Ovary (tissue), 9 donors: Measurements from ENCODE around the gene ADAMTS5. TPM values are rescaled to one million over a fixed set of nuclear protein-coding genes. Genes with fewer than 3 reads are reported as not detected.

Experiments
- DNase-seq, 5 donors: peaks; one replicate each; pipeline ENCODE4 v3.0.0-alpha.2; 2019 to 2020
- H3K27ac ChIP-seq, 2 donors: fragments of 200-600 bp; one replicate each; pipeline versions ENCODE4 v1.5.1 to v1.8.0; 2019 to 2022
- H3K27me3 ChIP-seq: fragments of 200-600 bp; one replicate; pipeline ENCODE4 v1.8.0; 2022
- H3K36me3 ChIP-seq: fragments of 200-600 bp; sonication (generic); one replicate; pipeline ENCODE4 v1.5.1; 2019
- H3K4me1 ChIP-seq: one replicate; pipeline ENCODE4 v1.8.1; 2013; ENCODE audit warnings: mild to moderate bottlenecking, moderate library complexity; ENCODE audit not compliant: insufficient read depth
- H3K4me3 ChIP-seq: fragments of 200-600 bp; sonication (generic); one replicate; pipeline ENCODE4 v1.5.1; 2017
- H3K9me3 ChIP-seq, 2 donors: fragments of 200-600 bp in 1 of 2; sonication (generic) in 1 of 2; one replicate each; pipeline versions ENCODE4 v1.5.1 to v1.8.1; 2013 to 2019; ENCODE audit warnings: mild to moderate bottlenecking in 1 of 2, moderate library complexity in 1 of 2
- CTCF ChIP-seq, 3 donors: fragments of 450-650 bp in 2 of 3; fragments of 200-600 bp in 1 of 3; IDR thresholded peaks; one replicate each; pipeline versions ENCODE4 v1.5.1 to v1.8.0; 2016 to 2022; ENCODE audit warnings: antibody characterized with exemption in 3 of 3, mild to moderate bottlenecking in 1 of 3
- EP300 ChIP-seq: sonication (generic); formaldehyde crosslinking; IDR thresholded peaks from one replicate; pipeline ENCODE4 v1.6.1; 2017; ENCODE audit warnings: antibody characterized with exemption
- POLR2A ChIP-seq: fragments of 450-650 bp; IDR thresholded peaks from one replicate; pipeline ENCODE4 v1.6.1; 2017; ENCODE audit warnings: antibody characterized with exemption, mild to moderate bottlenecking, moderate library complexity
- WGBS, 3 donors: extraction: QIAGEN DNeasy Blood & Tissue Kit in 1 of 3; methylation state at CpG; one replicate each; pipeline versions ENCODE4 v1.1.5 to v1.1.7; 2013 to 2017; 5-methylcytosine and 5-hydroxymethylcytosine counted together
- intact Hi-C, 4 donors: fragments of 100-400 bp; cut with DNase I; formaldehyde crosslinking; loops; one replicate each; pipeline versions ENCODE4 v1.11.0 to v1.15.1; 2022 to 2023
- polyA plus RNA-seq, 2 donors: library from polyadenylated mRNA; stranded (reverse); fragments of 200-250 nt in 1 of 2; fragments of 350-450 nt in 1 of 2; fragmentation: Illumina TruSeq in 1 of 2; extraction: RNeasy Lipid Tissue Mini Kit (QIAGEN cat#74804) in 1 of 2; gene quantifications; one replicate each; pipeline ENCODE4 v1.2.3, GENCODE V29; 2013 to 2014
- total RNA-seq, 7 donors: library from RNA; depleted of rRNA in 2 of 7; stranded (reverse); fragments of >200 nt in 2 of 7; fragmentation: NEBNext Ultra II Directional in 3 of 7; extraction: Animal tissue kit (Norgen Biotek cat#: 25700) in 3 of 7; gene quantifications; one replicate each; pipeline versions ENCODE4 v1.1.0 to v1.2.4, GENCODE V29; 2016 to 2023
- donor health status: DM: no; HTN: no; CAD: no; lungs with moderate emphysema.
- donor health status: DM: no; HTN: no; CAD: no.
- donor health status: Bipolar disorder and iron deficiency.
- donor health status: DM: yes; HTN: yes; CAD: no.
- donor health status: DM: no; HTN: no; CAD: no.
- donor health status: DM: yes; HTN: yes; CAD: no.

The ADAMTS5 gene
- total and polyA plus RNA-seq, 9 donors = 9.2 to 37.3 (median 21.0) TPM

DNA sequence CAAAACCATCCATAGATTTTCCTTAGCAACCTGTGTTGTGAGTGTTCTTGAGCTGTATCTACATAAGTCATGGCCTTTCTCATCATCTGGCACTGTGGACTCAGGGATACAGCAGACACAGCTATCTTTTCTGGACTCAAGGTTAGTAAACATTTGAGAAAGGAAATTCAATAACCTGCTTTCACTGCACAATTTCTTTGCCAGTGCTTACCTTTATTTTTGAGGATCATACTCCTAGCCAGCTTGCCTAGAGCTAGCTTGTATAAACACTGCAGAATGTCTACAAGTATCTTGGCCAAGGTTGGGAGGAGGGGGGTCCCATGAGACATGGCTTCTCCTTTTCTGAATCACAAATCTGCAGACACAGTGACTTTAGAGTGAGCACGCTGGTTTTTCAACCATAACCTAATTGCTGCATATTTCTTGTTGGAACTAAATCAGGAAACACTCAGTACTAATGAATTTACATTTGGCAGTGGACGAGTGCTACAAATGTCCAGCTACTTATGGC, 27.2 kb downstream of the ADAMTS5 start:
- peak in 2 of 5 donors; percentile 39 to 48 for DNase-seq
- Histone ChIP-seq H3K4me3 (no peak overlapping the region), H3K36me3 (no peaks in the 10 kb centered on the region), H3K27me3 (no peaks in the 10 kb centered on the region), H3K4me1 (peaks cover 4% of the 10 kb centered on the region), H3K27ac (no peak overlapping the region), H3K9me3 (no peaks in the 10 kb centered on the region)
- 4 to 21% (median 9%) methylated on average over 2 of the region's 2 CpGs for WGBS, 3 donors
- intact Hi-C loops = no loop called here
- TF ChIP-seq POLR2A (no peak), CTCF (IDR thresholded peaks at IDR 0.05) (no peak), EP300 (no peak)

- Histone ChIP-seq H3K27me3 (no peaks in the 10 kb centered on the region), H3K4me1 (peaks cover 2% of the 10 kb centered on the region), H3K36me3 (no peaks in the 10 kb centered on the region), H3K4me3 (no peak overlapping the region), H3K27ac (peak overlapping the region in 1 of 2 donors; percentile 61), H3K9me3 (no peaks in the 10 kb centered on the region)
- WGBS, 3 donors = 9 to 15% (median 9%) methylated on average over 5 of the region's 5 CpGs
- intact Hi-C loops = no loop called here
- TF ChIP-seq EP300 (no peak), POLR2A (no peak), CTCF (IDR thresholded peaks at IDR 0.05) (no peak)
- DNase-seq = no peak
These were observed 30.2 kb downstream of the ADAMTS5 start for GRCh38 chr21:26936641-26937040.

DNA sequence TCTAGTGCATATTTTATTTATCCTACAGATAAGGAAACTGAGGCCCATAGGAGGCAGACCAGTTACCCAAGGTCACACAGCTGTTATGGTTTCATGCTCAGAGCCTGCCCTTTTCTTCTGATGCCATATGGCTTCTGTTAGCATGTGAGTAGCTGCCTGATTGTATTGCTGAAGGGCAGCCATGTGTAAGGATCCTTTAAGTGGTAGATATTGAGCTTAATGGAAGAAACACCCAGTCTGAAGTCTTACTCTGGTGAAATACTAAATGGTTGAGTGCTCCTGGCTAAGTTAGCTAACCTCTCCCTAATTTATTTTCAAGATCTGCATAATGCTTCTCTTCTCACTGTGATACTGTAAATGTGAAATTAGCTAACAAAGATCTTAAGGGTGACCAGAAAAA, 30.9 kb downstream of the ADAMTS5 start:
- no peak overlapping the region for H3K4me3 ChIP-seq
- intact Hi-C loops = no loop called here
- H3K9me3 ChIP-seq = no peaks in the 10 kb centered on the region
- H3K4me1 ChIP-seq = peaks cover 2% of the 10 kb centered on the region
- H3K27ac ChIP-seq = peak overlapping the region in 1 of 2 donors; percentile 61
- TF ChIP-seq POLR2A (no peak), EP300 (no peak), CTCF (IDR thresholded peaks at IDR 0.05) (no peak)
- H3K36me3 ChIP-seq = no peaks in the 10 kb centered on the region
- DNase-seq = no peak
- no peaks in the 10 kb centered on the region for H3K27me3 ChIP-seq

DNA sequence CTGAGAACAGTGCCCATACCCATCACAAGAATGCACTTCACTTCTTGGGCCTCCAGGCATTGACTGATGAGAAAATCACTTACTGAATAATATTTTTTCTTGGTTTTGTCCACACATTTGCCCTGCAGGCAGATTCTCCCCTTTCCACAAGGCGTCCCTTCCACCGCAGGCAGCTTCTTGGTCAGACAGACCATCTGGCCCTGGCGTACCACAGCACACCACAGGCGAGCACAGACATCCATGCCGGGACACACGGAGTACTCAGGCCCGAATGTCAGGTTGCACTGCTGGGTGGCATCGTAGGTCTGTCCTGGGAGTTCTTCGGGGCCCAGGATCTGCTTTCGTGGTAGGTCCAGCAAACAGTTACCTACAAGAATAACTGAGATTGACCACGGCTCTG, 32.5 kb downstream of the ADAMTS5 start:
- TF ChIP-seq CTCF (IDR thresholded peaks at IDR 0.05) (no peak), EP300 (no peak), POLR2A (no peak)
- Histone ChIP-seq H3K4me3 (no peak overlapping the region), H3K9me3 (no peaks in the 10 kb centered on the region), H3K27me3 (no peaks in the 10 kb centered on the region), H3K36me3 (no peaks in the 10 kb centered on the region), H3K27ac (no peak overlapping the region), H3K4me1 (peaks cover under 1% of the 10 kb centered on the region)
- 95 to 99% (median 96%) methylated on average over 11 of the region's 11 CpGs for WGBS, 3 donors
- intact Hi-C loops = no loop called here
- no peak for DNase-seq
